ENCODE results near the gene SLC16A10.

DNA sequence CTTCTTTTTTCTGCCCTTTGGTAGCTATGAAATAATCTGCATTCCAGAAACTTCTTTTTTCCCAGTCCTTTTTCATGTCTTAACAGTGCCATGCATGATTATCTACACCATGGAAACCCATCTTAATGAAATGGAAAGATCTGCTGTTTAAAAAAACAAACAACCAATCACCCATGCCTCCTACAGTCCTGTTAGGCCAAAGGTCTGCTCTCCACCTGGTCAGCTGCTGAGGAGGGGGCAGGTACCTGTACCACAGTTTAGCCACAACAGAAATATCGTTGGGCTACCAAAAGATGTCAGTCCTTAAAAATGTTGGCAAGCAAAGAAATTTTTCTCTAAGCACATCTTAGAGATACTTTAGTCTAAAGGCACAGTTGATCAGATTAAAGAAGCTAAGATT, 112.6 kb downstream of the SLC16A10 start:
- TF ChIP-seq CTCF (IDR thresholded peaks at IDR 0.05): no peak
- no peak for TF ChIP-seq POLR2AphosphoS5 (IDR thresholded peaks at IDR 0.05; ENCODE audit: low read depth, low read length)
- TF ChIP-seq TCF7L2 (IDR thresholded peaks at IDR 0.05; ENCODE audit: low read depth, low read length): no peak
- TF ChIP-seq, protein P1, sequence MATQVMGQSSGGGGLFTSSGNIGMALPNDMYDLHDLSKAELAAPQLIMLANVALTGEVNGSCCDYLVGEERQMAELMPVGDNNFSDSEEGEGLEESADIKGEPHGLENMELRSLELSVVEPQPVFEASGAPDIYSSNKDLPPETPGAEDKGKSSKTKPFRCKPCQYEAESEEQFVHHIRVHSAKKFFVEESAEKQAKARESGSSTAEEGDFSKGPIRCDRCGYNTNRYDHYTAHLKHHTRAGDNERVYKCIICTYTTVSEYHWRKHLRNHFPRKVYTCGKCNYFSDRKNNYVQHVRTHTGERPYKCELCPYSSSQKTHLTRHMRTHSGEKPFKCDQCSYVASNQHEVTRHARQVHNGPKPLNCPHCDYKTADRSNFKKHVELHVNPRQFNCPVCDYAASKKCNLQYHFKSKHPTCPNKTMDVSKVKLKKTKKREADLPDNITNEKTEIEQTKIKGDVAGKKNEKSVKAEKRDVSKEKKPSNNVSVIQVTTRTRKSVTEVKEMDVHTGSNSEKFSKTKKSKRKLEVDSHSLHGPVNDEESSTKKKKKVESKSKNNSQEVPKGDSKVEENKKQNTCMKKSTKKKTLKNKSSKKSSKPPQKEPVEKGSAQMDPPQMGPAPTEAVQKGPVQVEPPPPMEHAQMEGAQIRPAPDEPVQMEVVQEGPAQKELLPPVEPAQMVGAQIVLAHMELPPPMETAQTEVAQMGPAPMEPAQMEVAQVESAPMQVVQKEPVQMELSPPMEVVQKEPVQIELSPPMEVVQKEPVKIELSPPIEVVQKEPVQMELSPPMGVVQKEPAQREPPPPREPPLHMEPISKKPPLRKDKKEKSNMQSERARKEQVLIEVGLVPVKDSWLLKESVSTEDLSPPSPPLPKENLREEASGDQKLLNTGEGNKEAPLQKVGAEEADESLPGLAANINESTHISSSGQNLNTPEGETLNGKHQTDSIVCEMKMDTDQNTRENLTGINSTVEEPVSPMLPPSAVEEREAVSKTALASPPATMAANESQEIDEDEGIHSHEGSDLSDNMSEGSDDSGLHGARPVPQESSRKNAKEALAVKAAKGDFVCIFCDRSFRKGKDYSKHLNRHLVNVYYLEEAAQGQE (IDR thresholded peaks at IDR 0.05; ENCODE audit: insufficient read depth in 1 of 2, low read depth in 2 of 2, low read length in 1 of 2): no peak
